ENCODE data around the gene TOP1.

The TOP1 gene

DNA sequence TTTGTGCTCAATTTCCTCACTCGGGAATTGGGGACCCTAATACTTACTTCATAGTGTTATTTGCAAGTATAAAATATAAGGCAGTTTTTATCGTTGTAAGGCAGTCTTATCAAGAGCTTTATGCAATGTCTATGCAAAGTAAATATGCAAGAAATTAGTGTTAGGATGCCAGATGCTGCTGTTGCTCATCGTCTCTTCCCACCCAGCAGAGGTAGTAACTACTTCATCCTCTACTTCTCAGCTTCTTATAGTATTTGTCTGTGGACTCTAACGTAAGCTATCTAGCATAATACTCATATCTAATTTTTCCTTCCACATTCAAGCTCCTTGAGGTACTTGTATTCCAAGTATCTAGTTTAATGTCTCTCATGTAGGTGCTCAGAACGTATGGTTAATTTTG lies 120.3 kb downstream of the TOP1 start:
- no peak for DNase-seq

- no peak for DNase-seq
Measured at GRCh38 chr20:41150664-41151063, 122.0 kb downstream of the TOP1 start.

GRCh38 chr20:41151134-41151869 lies 122.7 kb downstream of the TOP1 start:
- no peak for DNase-seq

DNA sequence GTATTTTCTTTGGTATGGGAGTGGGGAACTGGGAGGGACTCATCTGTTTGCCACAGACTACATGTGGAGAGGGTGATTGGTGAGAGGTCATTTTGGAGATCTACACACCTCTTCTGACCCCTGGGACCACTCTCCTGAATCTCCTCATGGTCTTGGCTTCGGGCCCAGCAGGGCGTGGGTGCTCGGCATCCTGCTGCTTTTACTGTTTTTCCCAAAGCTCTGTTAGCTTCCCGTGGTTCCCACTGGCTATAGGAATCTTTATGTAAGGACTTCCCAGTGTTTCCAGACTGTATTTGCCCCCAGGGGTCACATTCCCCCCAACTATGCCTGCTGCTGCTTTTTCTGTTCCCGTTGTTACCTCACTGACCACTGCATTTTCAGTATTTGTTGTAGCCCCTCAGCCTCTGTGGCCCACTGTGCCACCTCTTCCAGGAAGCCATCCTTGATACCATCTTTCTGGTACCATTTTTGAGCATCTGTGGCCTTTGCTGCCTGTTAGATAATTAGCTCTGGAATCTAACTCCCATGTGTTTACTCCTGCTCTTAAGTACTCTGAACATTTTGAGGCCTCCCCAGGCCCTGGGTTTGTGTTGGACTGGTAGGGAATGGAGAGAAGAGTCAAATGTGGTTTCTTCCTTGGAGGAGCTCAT lies 123.6 kb downstream of the TOP1 start:
- no peak for DNase-seq

- DNase-seq, result no peak
Measured at GRCh38 chr20:41154436-41155176, 126.0 kb downstream of the TOP1 start.

DNA sequence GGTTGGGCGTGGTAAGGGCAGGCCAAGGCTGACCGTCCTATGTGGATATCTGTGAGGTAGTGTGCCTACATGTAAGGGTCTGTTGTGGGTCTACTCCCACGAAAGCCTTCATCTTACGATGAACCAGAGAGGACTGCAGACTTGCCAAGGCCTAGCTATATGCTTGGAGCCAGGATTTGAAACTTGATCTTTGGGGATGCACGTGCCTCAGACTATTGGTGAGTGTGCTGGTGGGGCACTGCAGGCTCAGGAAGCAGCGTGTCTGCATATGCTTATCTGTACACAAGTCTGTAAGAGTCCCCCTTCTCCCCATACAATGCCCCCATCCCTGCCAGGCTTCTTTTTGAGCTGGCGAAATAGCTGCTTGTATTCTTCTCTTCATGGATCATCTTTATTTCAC lies 126.6 kb downstream of the TOP1 start:
- no peak for DNase-seq

GRCh38 chr20:41158082-41158625 lies 129.5 kb downstream of the TOP1 start:
- no peak for DNase-seq

GRCh38 chr20:41159547-41159946 lies 130.9 kb downstream of the TOP1 start:
- no peak for DNase-seq

DNA sequence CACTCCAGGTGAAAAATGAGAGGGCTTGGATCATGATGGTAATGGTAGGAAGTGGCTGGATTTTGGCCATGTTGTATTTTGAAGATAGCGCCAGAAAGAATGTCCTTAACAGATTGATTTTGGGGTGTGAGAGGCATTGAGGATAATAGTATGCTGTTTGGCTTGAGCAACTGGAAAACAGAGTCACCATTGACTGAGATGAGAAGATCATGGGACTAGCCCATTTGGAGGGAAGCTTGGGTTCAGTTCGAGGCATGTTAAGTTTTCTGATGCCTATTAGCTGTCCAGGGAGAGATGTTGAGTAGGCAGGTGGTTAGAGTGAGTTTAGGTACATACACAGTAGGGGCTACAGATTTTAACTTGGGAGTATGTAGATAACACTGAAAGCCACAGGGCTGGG lies 132.1 kb downstream of the TOP1 start:
- DNase-seq, result no peak

GRCh38 chr20:41161886-41162285 lies 133.3 kb downstream of the TOP1 start:
- DNase-seq, result no peak

DNA sequence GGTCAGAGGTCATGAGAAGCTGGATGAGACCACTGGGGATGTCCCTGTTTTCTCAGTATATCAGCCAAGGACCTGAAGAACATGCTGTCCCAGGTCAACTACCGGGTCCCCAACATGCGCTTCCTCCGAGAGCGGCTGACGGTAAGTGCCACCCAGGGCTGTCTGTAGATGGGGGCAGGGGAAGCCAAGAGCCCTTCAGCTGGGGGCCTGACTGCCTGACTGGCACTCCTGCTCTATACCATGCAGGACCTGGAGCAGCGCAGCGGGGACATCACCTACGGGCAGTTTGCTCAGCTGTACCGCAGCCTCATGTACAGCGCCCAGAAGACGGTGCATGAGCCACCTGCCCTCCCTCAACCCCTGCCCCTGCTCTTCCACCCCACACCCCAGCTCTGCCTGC lies 133.8 kb downstream of the TOP1 start:
- DNase-seq, result no peak

- no peak for DNase-seq
Measured at GRCh38 chr20:41163821-41164220, 135.2 kb downstream of the TOP1 start.

DNA sequence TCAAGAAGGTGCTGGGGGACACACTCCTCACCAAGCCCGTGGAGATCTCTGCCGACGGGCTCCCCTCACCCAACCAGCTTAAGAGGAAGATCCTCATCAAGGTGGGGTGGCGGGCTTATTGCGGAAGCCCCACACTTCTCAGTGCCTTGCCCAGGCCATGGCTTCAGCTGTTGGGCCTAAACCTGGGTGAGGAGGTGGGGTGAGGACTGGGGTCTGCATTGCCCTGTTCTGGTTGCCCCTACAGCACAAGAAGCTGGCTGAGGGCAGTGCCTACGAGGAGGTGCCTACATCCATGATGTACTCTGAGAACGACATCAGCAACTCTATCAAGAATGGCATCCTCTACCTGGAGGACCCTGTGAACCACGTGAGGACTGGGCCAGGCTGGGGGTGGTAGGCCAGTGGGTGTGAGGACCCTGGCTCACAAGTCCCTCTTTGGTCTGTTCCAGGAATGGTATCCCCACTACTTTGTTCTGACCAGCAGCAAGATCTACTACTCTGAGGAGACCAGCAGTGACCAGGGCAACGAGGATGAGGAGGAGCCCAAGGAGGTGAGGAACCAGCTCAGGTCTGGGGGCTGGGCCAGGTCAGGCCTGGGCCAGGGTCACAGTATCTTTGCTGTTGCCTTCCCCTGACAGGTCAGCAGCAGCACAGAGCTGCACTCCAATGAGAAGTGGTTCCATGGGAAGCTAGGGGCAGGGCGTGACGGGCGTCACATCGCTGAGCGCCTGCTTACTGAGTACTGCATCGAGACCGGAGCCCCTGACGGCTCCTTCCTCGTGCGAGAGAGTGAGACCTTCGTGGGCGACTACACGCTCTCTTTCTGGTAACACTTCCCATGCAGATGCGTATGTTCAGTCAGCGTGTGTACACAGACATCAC lies 136.6 kb downstream of the TOP1 start:
- DNase-seq, result no peak

DNA sequence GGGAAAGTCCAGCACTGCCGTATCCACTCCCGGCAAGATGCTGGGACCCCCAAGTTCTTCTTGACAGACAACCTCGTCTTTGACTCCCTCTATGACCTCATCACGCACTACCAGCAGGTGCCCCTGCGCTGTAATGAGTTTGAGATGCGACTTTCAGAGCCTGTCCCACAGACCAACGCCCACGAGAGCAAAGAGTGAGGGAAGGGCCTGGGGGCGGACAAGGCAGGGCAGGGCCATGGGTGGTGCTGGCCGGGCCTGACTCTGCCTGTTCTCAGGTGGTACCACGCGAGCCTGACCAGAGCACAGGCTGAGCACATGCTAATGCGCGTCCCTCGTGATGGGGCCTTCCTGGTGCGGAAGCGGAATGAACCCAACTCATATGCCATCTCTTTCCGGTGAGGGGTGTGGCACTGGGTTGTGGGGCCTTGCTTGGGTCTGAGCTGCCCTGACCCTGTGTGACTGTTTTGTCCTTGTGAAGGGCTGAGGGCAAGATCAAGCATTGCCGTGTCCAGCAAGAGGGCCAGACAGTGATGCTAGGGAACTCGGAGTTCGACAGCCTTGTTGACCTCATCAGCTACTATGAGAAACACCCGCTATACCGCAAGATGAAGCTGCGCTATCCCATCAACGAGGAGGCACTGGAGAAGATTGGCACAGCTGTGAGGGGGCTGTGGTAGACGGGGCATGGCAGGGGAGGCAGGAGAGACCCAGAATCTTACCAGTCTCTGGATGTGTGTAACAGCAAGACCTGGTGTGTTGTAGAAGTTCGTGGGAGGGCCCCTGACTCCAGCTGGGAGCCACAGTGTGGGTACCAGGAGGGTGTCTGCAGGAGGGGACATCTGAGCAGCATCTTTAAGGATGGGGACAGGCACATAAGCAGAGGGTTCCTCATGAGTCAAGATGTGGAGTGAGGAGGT lies 137.8 kb downstream of the TOP1 start:
- no peak for DNase-seq

DNA sequence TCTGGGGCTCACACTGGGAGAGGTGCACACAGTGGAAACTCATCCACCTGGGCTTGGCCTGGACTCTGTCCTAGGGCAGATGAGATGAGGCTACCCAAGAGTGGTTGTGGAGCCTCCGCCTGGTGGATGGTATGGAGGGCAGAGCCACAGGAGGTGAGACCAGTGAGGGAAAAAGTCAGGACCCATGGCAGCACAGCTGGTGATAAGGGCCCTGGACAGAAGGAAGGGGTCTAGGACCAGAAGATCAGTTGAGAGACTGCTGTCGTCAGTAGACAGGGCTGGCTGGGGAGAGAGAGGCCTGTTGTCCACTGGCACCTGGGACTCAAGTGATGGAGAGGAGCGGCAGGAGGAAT lies 138.5 kb downstream of the TOP1 start:
- no peak for DNase-seq

GRCh38 chr20:41167481-41168253 lies 139.0 kb downstream of the TOP1 start:
- no peak for DNase-seq

GRCh38 chr20:41168281-41169161 lies 139.9 kb downstream of the TOP1 start:
- DNase-seq, result no peak

DNA sequence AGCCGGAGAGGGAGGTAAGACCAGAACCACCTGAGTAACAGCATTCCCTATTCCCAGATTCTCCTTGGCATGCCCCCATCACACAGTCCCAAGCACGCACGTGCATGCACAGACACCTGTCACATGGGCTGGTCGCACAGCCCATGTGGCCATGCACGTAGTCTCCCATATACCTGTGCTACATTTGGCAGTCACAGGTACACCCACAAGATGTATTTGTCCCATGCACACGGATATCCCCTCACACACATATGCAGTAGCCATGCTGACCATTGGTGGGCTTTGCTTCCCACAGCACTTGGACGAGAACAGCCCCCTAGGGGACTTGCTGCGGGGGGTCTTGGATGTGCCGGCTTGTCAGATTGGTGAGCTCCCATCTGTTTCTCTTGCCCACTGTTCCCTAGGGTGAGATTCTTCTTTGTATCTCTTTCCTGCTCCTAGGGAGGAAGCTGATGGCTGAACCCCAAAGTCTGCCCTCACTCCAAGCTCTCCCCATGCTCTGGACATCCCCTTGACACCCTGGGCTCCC lies 140.6 kb downstream of the TOP1 start:
- DNase-seq, result no peak

- no peak for DNase-seq
Measured at GRCh38 chr20:41169791-41170351, 141.2 kb downstream of the TOP1 start.
